ENCODE measurements around the gene BMPR2. TPM values are rescaled to one million over a fixed set of nuclear protein-coding genes. Genes with fewer than 3 reads are reported as not detected.
"Not testable (repeated sequence)": the region's sequence is repeated elsewhere in the genome, so short reads cannot be mapped to it uniquely, and the experiment has no call there.

The BMPR2 gene
- total and polyA plus RNA-seq, 2 donors (not counting 1 experiment from before 2014, with no cell fraction given) = 21.6 to 65.8 TPM

DNA sequence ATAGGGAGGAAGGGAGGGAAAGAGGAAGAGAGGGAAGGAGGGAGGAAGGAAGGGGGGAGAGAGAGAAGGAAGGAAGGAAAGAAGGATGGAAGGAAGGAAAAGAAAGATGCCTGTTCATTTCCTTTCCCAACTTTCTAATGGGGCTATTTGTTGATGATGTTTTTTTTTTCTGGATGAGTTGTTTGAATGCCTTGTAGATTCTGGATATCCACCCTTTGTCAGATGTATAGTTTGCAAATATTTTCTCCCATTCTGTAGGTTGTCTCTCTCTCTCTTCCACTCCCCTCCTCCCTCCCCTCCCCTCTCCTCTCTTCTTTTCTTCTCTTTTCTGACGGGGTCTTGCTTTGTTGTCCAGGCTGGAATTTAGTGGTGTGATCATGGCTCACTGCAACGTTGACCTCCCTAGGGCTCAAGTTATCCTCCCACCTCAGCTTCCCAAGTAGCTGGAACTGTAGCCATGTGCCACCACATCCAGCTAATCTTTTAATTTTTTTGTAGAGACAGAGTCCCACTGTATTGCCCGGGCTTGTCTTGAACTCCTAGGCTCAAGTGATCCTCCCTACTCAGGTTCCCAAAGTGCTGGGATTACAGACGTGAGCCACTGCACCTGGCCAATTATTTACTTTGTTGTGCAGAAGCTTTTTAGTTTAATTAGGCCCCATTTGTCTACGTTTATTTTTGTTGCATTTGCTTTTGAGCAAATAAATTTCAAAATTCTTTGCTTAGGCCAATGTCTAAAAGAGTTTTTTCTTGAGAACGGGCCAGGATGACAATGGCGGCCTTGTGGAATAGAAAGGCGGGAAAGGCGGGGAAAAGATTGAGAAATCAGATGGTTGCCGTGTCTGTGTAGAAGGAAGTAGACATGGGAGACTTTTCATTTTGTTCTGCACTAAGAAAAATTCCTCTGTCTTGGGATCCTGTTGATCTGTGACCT is 201.4 kb downstream of the BMPR2 start:
- Histone ChIP-seq H3K27ac (ENCODE audit: insufficient read depth, low read length) (no peak overlapping the region), H3K9me3 (ENCODE audit: control insufficient read depth, insufficient read depth, low read depth, low read length) (no peaks in the 10 kb centered on the region), H3K27me3 (ENCODE audit: control insufficient read depth, insufficient read depth, low read length) (no peaks in the 10 kb centered on the region), H3K79me2 (ENCODE audit: control insufficient read depth, insufficient read depth, low read length) (no peaks in the 10 kb centered on the region), H4K20me1 (ENCODE audit: control insufficient read depth, extremely low read depth, insufficient read depth, low read length) (no peaks in the 10 kb centered on the region), H3K4me2 (ENCODE audit: extremely low read depth, insufficient read depth, low read length) (no peak overlapping the region), H3K9ac (ENCODE audit: insufficient read depth, low read length) (no peak overlapping the region), H2AFZ (ENCODE audit: low read length) (no peak overlapping the region), H3K4me1 (ENCODE audit: control insufficient read depth, extremely low read depth, insufficient read depth, low read length) (no peaks in the 10 kb centered on the region), H3K4me3 (replicated peaks in 1 of 4; ENCODE audit: control extremely low read depth in 1 of 4, insufficient read depth in 1 of 4, low read depth in 3 of 4, low read length in 4 of 4) (no peak overlapping the region), H3K36me3 (ENCODE audit: control insufficient read depth, insufficient read depth, low read length) (no peaks in the 10 kb centered on the region)
- no peak for TF ChIP-seq EZH2 (IDR thresholded peaks at IDR 0.05; ENCODE audit: low read length, missing control alignments)
- TF ChIP-seq, protein P1, sequence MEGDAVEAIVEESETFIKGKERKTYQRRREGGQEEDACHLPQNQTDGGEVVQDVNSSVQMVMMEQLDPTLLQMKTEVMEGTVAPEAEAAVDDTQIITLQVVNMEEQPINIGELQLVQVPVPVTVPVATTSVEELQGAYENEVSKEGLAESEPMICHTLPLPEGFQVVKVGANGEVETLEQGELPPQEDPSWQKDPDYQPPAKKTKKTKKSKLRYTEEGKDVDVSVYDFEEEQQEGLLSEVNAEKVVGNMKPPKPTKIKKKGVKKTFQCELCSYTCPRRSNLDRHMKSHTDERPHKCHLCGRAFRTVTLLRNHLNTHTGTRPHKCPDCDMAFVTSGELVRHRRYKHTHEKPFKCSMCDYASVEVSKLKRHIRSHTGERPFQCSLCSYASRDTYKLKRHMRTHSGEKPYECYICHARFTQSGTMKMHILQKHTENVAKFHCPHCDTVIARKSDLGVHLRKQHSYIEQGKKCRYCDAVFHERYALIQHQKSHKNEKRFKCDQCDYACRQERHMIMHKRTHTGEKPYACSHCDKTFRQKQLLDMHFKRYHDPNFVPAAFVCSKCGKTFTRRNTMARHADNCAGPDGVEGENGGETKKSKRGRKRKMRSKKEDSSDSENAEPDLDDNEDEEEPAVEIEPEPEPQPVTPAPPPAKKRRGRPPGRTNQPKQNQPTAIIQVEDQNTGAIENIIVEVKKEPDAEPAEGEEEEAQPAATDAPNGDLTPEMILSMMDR (conservative IDR thresholded peaks at IDR 0.05 in 1 of 2, IDR thresholded peaks at IDR 0.05 in 1 of 2; ENCODE audit: low read depth in 1 of 2, low read length in 2 of 2) = no peak
- no peak for DNase-seq (ENCODE audit: low read depth in 2 of 2)

DNA sequence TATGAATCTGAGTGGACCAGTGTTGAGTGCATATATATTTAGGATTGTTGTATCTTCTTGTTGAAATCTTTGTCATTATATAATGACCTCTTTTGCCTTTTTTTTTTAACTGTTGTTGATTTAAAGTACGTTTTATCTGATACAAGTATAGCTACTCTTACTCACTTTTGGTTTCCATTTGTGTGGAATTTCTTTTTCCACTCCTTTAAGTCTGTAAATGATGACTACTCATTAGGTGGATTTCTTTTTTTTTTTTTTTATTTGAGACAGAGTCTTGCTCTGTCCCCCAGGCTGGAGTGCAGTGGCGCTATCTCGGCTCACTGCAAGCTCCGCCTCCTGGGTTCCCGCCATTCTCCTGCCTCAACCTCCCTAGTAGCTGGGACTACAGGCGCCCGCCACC is 206.7 kb downstream of the BMPR2 start:
- H2AFZ ChIP-seq (ENCODE audit: low read length); H3K79me2 ChIP-seq (ENCODE audit: control insufficient read depth, insufficient read depth, low read length); H3K9me3 ChIP-seq (ENCODE audit: control insufficient read depth, insufficient read depth, low read depth, low read length); H3K4me2 ChIP-seq (ENCODE audit: extremely low read depth, insufficient read depth, low read length); H3K36me3 ChIP-seq (ENCODE audit: control insufficient read depth, insufficient read depth, low read length); H3K4me3 ChIP-seq (replicated peaks in 1 of 4; ENCODE audit: control extremely low read depth in 1 of 4, insufficient read depth in 1 of 4, low read depth in 3 of 4, low read length in 4 of 4); H3K4me1 ChIP-seq (ENCODE audit: control insufficient read depth, extremely low read depth, insufficient read depth, low read length); DNase-seq (ENCODE audit: low read depth in 2 of 2); H3K27ac ChIP-seq (ENCODE audit: insufficient read depth, low read length); H3K27me3 ChIP-seq (ENCODE audit: control insufficient read depth, insufficient read depth, low read length); H4K20me1 ChIP-seq (ENCODE audit: control insufficient read depth, extremely low read depth, insufficient read depth, low read length); H3K9ac ChIP-seq (ENCODE audit: insufficient read depth, low read length): not testable (repeated sequence)

DNA sequence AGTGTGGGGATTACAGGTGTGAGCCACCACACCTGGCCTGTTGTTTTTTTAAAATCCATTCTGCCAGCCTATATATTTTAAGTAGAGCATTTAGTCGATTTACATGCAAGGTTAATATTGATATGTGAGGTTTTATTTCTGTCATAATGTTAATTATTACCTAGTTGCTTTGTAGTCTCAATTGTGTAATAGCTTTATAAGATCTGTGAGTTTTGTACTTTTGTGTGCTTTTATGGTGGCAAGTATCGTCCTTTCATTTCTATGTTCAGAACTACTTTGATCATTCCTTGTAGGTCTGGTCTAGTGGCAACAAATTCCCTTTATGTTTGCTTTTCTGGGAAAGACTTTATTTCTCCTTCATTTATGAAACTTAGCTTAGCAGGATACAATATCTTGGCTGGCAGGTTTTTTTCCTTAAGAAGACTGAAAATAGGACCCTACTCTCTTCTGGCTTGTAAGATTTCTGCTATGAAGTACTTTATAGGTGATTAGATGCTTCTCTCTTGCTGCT is 207.6 kb downstream of the BMPR2 start:
- Histone ChIP-seq H2AFZ (ENCODE audit: low read length) (no peak overlapping the region), H3K36me3 (ENCODE audit: control insufficient read depth, insufficient read depth, low read length) (no peaks in the 10 kb centered on the region), H3K27me3 (ENCODE audit: control insufficient read depth, insufficient read depth, low read length) (no peaks in the 10 kb centered on the region), H4K20me1 (ENCODE audit: control insufficient read depth, extremely low read depth, insufficient read depth, low read length) (no peaks in the 10 kb centered on the region), H3K4me1 (ENCODE audit: control insufficient read depth, extremely low read depth, insufficient read depth, low read length) (peaks cover 3% of the 10 kb centered on the region), H3K9ac (ENCODE audit: insufficient read depth, low read length) (no peak overlapping the region), H3K9me3 (ENCODE audit: control insufficient read depth, insufficient read depth, low read depth, low read length) (no peaks in the 10 kb centered on the region), H3K79me2 (ENCODE audit: control insufficient read depth, insufficient read depth, low read length) (no peaks in the 10 kb centered on the region), H3K4me3 (replicated peaks in 1 of 4; ENCODE audit: control extremely low read depth in 1 of 4, insufficient read depth in 1 of 4, low read depth in 3 of 4, low read length in 4 of 4) (no peak overlapping the region), H3K27ac (ENCODE audit: insufficient read depth, low read length) (no peak overlapping the region), H3K4me2 (ENCODE audit: extremely low read depth, insufficient read depth, low read length) (no peak overlapping the region)
- no peak for TF ChIP-seq EZH2 (IDR thresholded peaks at IDR 0.05; ENCODE audit: low read length, missing control alignments)
- TF ChIP-seq, protein P1 (conservative IDR thresholded peaks at IDR 0.05 in 1 of 2, IDR thresholded peaks at IDR 0.05 in 1 of 2; ENCODE audit: low read depth in 1 of 2, low read length in 2 of 2) = no peak
- no peak for DNase-seq (ENCODE audit: low read depth in 2 of 2)
